WERI-Rb-1 (cell line): ENCODE results near the gene TBC1D3I.
"Not testable (repeated sequence)": the region's sequence is repeated elsewhere in the genome, so short reads cannot be mapped to it uniquely, and the experiment has no call there.

Experiments used
- DNase-seq: peaks from one replicate; pipeline ENCODE4 v3.0.0-alpha.2; 2020
- H3K27ac ChIP-seq: fragments of 250-450 bp; sonication (Bioruptor Pico); 2 replicates; pipeline ENCODE4 v1.5.1; 2020; ENCODE audit warnings: mild to moderate bottlenecking, moderate library complexity
- H3K27me3 ChIP-seq: fragments of 250-450 bp; sonication (Bioruptor Pico); 2 replicates; pipeline ENCODE4 v1.5.1; 2021; ENCODE audit warnings: mild to moderate bottlenecking, low read depth, moderate library complexity; ENCODE audit not compliant: insufficient read depth, severe bottlenecking
- H3K36me3 ChIP-seq: fragments of 250-450 bp; sonication (Bioruptor Pico); 2 replicates; pipeline ENCODE4 v1.5.1; 2020; ENCODE audit warnings: mild to moderate bottlenecking, moderate library complexity
- H3K4me3 ChIP-seq: 2 replicates; pipeline ENCODE4 v1.5.1; 2011; ENCODE audit warnings: low read depth, mild to moderate bottlenecking, control low read depth, low read length
- H3K9me3 ChIP-seq: fragments of 250-450 bp; sonication (Bioruptor Pico); 2 replicates; pipeline ENCODE4 v1.5.1; 2021; ENCODE audit warnings: mild to moderate bottlenecking, moderate library complexity; ENCODE audit not compliant: severe bottlenecking

Gene TBC1D3I

DNA sequence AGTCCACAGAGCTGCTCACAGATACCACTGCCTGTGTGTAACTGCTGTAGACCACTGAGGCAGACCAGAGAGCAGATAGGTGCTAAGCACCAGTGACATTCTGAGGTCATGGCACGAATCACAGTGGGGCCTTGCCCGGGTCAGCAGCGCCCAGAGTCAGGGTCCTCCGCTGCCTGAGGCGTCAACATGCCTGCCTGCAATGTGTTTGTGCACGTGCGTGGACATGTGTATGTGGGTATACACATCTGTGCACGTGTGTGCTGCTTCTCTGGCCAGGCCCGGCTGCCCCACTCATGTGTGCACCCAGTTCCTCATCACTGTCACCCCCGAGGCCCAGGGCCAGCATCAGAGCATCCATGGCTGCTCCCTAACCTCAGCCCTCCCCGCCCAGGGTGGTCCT is at the start of gene TBC1D3I:
Gene TBC1D3I (minus strand): TSS at position 101 of the 400 bp plus-strand sequence. CDS start 1,585 bp downstream, outside the sequence.
- not testable (repeated sequence) for DNase-seq, H3K27ac ChIP-seq, H3K36me3 ChIP-seq, H3K9me3 ChIP-seq, H3K27me3 ChIP-seq, H3K4me3 ChIP-seq

DNA sequence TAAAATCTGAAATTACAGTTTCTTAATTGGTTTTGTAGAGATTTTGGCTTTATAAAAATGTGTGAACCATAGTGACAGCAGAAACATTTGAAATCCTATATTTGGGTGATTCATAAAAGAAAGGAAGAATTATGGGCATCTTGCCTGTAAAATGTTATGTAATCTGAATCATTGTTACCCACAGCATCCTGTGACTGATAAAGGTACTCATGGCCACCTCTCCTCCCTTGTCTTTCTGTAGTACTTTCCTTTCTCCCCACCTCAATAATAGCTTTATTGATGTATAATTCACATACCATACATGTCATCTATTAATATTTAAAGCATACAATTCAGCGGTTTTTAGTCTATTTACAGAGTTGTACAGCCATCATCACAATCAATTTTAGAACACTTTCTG is 30.8 kb upstream of the TBC1D3I start:
- not testable (repeated sequence) for DNase-seq, H3K27ac ChIP-seq, H3K36me3 ChIP-seq, H3K27me3 ChIP-seq, H3K4me3 ChIP-seq, H3K9me3 ChIP-seq

GRCh38 chr17:36289965-36290612 is 25.7 kb upstream of the TBC1D3I start:
- not testable (repeated sequence) for H3K9me3 ChIP-seq

DNA sequence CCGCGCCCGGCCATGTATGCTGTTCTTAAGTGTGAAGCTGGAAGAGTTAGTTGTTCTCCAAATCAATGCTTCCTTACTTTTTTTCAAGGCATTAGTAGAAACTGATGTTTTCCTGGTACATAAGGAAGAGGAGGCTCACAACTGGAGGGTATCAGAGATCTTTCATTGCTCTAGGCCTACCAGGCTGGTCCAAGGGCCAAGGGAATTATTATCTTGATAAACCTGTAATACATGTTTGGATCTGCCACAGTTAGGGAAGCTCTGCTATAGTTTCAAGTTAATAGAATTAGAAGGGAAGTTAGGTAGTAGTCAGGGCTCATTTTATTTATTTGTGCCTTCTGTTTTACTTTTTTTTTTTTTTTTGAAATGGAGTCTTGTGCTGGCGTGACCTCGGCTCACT is 19.8 kb upstream of the TBC1D3I start:
- H3K9me3 ChIP-seq, H3K27me3 ChIP-seq, H3K36me3 ChIP-seq, H3K4me3 ChIP-seq, DNase-seq, H3K27ac ChIP-seq: not testable (repeated sequence)

More at GRCh38 chr17:36289965-36290612, 25.7 kb upstream of the TBC1D3I start:
- not testable (repeated sequence) for H3K27me3 ChIP-seq, H3K27ac ChIP-seq, DNase-seq, H3K36me3 ChIP-seq, H3K4me3 ChIP-seq

DNA sequence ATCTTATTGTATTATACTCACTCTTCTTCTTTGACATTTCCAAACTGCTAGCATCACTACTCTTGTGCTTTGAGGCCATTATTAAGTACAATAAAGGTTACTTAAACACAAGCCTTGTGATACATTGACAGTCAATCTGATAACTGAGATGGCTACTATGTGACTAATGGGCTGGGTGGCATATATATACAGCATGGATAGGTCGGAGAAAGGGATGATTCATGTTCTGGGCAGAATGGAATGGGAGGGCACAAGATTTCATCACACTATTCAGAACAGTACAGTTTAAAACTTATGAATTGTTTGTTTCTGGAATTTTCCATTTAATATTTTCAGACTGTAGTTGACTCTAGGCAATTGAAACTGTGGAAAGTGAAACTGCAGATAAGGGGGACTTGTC is 18.9 kb upstream of the TBC1D3I start:
- DNase-seq, H3K27me3 ChIP-seq, H3K9me3 ChIP-seq, H3K36me3 ChIP-seq, H3K27ac ChIP-seq, H3K4me3 ChIP-seq: not testable (repeated sequence)

DNA sequence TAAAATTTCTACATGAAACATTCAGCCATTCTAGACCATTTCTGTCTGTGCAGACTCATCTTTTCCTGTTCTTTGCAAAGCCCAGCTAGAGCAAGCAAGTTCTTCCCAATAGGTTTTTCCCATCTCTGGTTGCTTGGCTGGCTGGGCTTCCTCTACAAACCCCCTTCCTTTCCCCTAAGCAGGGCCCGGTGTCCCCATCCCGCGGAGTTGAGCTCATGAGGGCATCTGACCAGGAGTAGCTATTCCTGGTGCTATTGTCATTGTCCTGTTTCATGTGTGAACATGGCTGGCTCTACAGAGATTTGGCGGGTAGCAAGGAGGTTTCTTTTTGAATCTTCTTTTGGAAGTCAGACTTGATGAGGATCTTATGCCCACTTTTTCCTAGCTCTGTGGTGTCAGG is 22.3 kb downstream of the TBC1D3I start:
- H3K9me3 ChIP-seq, H3K27ac ChIP-seq, H3K27me3 ChIP-seq, DNase-seq, H3K4me3 ChIP-seq, H3K36me3 ChIP-seq: not testable (repeated sequence)

- H3K36me3 ChIP-seq, DNase-seq, H3K9me3 ChIP-seq, H3K27ac ChIP-seq, H3K27me3 ChIP-seq, H3K4me3 ChIP-seq: not testable (repeated sequence)
Measured at GRCh38 chr17:36229644-36230043, 34.7 kb downstream of the TBC1D3I start.

- H3K36me3 ChIP-seq, H3K27me3 ChIP-seq, H3K27ac ChIP-seq, H3K9me3 ChIP-seq, DNase-seq, H3K4me3 ChIP-seq: not testable (repeated sequence)
Measured at GRCh38 chr17:36222967-36223366, 41.4 kb downstream of the TBC1D3I start.

GRCh38 chr17:36221581-36222100 is 42.7 kb downstream of the TBC1D3I start:
- not testable (repeated sequence) for DNase-seq, H3K36me3 ChIP-seq, H3K27ac ChIP-seq, H3K27me3 ChIP-seq, H3K4me3 ChIP-seq
- peaks cover 13% of the 10 kb centered on the region for H3K9me3 ChIP-seq

DNA sequence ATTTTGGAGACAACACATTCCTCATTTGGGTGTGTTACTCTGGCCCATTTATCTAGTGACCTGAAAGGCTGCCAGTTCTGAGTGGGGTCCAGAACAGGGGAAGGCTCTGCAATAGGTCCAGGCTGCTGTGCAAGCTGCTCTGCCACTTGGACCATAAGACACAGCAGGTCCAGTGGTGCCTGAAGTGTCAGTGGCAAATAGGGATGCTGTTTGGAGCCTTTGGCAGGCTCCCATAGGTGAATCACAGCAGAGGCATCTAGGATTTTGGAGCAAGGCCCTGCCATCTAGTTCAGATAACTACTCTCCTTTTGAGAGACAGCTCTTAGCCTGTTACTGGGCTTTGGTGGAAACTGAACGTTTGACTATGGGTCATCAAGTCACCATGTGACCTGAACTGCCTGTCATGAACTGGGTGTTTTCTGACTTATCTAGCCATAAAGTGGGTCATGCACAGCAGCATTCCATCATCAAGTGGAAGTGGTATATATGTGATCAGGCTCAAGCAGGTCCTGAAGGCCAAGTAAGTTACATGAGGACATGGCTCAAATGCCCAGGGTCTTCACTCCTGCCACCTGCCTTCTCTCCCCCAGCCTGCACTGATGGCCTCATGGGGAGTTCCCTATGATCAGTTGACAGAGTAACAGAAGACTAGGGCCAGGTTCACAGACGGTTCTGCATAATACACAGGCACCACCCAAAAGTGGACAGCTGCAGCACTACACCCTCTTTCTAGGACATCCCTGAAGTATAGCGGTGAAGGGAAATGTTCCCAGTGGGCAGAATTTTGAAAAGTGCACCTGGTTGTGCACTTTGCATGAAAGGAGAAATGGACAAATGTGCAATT is 43.4 kb downstream of the TBC1D3I start:
- H3K4me3 ChIP-seq, H3K27ac ChIP-seq, H3K27me3 ChIP-seq, H3K36me3 ChIP-seq, DNase-seq: not testable (repeated sequence)
- peaks cover 13% of the 10 kb centered on the region for H3K9me3 ChIP-seq

- H3K4me3 ChIP-seq, H3K27ac ChIP-seq, DNase-seq, H3K27me3 ChIP-seq, H3K36me3 ChIP-seq: not testable (repeated sequence)
- H3K9me3 ChIP-seq: peaks cover 13% of the 10 kb centered on the region
Measured at GRCh38 chr17:36219556-36219955, 44.8 kb downstream of the TBC1D3I start.

DNA sequence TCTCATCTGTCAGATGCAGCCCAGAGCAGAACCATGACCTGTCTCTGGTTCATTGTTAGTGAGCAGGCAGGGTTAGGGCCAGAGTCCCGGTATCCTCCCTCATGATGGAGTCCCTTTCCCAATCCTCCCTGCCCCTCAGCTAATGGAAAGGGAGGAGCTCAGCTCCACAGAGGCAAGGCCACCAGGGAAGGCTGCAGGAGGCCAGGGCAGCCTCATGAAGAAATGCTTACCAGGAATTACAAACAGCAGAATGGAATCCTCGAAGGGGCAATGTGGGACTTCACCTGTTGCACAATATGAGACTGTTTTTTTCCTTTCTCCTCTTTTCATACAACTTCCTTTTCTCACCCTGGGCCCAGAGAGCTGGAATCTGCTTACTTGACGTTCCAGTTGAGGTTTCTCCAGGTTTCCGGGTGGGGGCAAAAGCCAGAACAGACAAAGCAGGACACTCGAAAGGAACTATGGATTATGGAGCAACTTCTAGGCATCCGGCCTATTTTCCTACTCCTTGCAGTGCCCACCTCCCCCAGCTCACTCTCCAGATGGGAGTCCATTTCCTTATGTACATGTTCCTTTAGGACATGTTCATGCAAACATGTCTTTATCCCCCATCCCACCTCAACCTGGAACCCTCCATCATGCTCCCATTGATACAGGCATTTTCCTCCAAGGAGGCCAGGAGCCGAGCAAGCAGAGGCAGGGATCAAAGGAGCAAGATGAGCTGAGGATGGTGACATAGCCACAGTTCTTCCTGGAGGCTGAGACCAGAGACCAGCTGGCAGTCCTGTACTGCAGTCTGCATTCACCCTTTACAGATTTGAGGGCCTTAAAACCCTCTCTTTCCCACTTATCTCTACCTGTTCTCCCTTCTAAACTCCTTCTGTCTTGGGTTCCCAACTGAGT is 48.7 kb downstream of the TBC1D3I start:
- H3K27ac ChIP-seq, DNase-seq: not testable (repeated sequence)

More for the DNA sequence above, 48.7 kb downstream of the TBC1D3I start:
- not testable (repeated sequence) for H3K27me3 ChIP-seq, H3K36me3 ChIP-seq, H3K4me3 ChIP-seq
- peaks cover 13% of the 10 kb centered on the region for H3K9me3 ChIP-seq
